GM19324 (cell line): ENCODE results near the gene DMXL1.
A peak's percentile ranks its signal among the peaks of the same experiment; 100 is the strongest.

ENCODE experiments used
- ATAC-seq: cut with Tn5 transposase; IDR thresholded peaks from one replicate; pipeline ENCODE4 v1.9.1; 2021; ENCODE audit warnings: mild to moderate bottlenecking, moderate library complexity; ENCODE audit not compliant: unreplicated experiment, low FRiP score

Gene DMXL1

GRCh38 chr5:119285070-119285916, 214.4 kb downstream of the DMXL1 start:
- ATAC-seq: no peak

- ATAC-seq: no peak
Measured at GRCh38 chr5:119286511-119287488, 215.9 kb downstream of the DMXL1 start.

GRCh38 chr5:119287547-119288111, 216.7 kb downstream of the DMXL1 start:
- no peak for ATAC-seq

GRCh38 chr5:119288379-119289033, 217.6 kb downstream of the DMXL1 start:
- no peak for ATAC-seq

GRCh38 chr5:119289438-119290044, 218.7 kb downstream of the DMXL1 start:
- ATAC-seq: no peak

GRCh38 chr5:119290161-119290569, 219.3 kb downstream of the DMXL1 start:
- peak; percentile 80 for ATAC-seq

- no peak for ATAC-seq
Measured at GRCh38 chr5:119290607-119291006, 219.7 kb downstream of the DMXL1 start.

- no peak for ATAC-seq
Measured at GRCh38 chr5:119291056-119291455, 220.2 kb downstream of the DMXL1 start.

GRCh38 chr5:119291877-119292276, 221.0 kb downstream of the DMXL1 start:
- ATAC-seq: no peak

- ATAC-seq: no peak
Measured at GRCh38 chr5:119292701-119293515, 222.0 kb downstream of the DMXL1 start.

GRCh38 chr5:119293516-119293829, 222.6 kb downstream of the DMXL1 start:
- ATAC-seq: no peak
